ENCODE data around the gene TOM1L1.

TOM1L1 gene

DNA sequence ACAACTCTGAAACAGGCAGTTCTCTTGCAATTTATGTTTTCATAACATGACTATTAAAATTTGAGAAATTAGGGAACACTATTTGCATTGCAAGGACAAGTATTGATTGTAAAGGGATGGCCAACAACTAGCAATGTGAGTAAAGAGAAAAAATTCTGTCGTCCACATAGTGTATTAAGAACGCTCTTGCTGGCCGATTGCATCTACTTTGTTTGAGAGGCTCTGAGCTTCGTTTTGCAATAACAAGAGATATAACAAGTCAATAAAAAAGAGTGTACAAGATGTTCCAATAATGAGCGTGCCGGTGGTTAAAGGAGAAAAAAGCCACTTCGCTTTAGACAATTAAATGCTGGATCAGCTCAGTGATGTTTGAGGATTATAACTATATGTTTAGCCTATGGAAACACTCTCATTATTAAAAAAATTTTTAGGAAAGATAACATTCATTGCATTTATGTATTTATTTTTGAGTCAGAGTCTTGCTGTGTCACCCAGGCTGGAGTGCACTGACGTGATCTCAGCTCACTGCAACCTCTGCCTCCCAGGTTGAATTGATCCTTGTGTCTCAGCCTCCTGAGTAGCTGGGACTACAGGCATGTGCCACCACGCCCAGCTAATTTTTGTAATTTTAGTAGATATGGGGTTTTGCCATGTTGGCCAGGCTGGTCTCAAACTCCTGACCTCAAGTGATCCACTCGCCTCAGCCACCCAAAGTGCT, 19.2 kb upstream of the TOM1L1 start:
- no peak for DNase-seq (ENCODE audit: low read depth, low spot score)
- CTCF ChIA-PET: no interaction called here

DNA sequence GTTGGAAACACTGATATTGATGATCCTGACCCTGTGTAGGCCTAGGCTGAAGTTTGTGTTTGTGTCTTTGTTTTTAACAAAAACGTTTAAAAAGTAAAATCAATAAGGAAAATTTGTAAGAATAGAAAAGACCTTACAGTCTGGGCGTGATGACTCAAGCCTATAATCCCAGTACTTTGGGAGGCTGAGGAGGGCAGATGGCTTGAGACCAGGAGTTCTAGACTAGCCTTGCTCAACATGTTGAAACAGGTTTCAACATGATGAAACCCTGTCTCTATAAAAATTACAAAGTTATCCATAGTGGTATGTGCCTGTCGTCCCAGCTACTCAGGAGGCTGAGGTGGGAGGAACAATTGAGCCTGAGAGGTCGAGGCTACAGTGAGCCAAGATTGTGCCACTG, 18.3 kb upstream of the TOM1L1 start:
- POLR2A ChIA-PET: no interaction called here
- no peak overlapping the region for H3K4me3 ChIP-seq (ENCODE audit: low read depth, low read length)
- no peak for DNase-seq (ENCODE audit: low read depth, low spot score)
- CTCF ChIA-PET: no interaction called here
- TF ChIP-seq, protein P1, sequence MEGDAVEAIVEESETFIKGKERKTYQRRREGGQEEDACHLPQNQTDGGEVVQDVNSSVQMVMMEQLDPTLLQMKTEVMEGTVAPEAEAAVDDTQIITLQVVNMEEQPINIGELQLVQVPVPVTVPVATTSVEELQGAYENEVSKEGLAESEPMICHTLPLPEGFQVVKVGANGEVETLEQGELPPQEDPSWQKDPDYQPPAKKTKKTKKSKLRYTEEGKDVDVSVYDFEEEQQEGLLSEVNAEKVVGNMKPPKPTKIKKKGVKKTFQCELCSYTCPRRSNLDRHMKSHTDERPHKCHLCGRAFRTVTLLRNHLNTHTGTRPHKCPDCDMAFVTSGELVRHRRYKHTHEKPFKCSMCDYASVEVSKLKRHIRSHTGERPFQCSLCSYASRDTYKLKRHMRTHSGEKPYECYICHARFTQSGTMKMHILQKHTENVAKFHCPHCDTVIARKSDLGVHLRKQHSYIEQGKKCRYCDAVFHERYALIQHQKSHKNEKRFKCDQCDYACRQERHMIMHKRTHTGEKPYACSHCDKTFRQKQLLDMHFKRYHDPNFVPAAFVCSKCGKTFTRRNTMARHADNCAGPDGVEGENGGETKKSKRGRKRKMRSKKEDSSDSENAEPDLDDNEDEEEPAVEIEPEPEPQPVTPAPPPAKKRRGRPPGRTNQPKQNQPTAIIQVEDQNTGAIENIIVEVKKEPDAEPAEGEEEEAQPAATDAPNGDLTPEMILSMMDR (IDR thresholded peaks at IDR 0.05; ENCODE audit: insufficient read depth, low read length, missing control alignments): no peak

More for the DNA sequence above, 19.2 kb upstream of the TOM1L1 start:
- POLR2A ChIA-PET: no interaction called here
- TF ChIP-seq, protein P1 (IDR thresholded peaks at IDR 0.05; ENCODE audit: insufficient read depth, low read length, missing control alignments): no peak
- H3K4me3 ChIP-seq (ENCODE audit: low read depth, low read length): no peak overlapping the region

DNA sequence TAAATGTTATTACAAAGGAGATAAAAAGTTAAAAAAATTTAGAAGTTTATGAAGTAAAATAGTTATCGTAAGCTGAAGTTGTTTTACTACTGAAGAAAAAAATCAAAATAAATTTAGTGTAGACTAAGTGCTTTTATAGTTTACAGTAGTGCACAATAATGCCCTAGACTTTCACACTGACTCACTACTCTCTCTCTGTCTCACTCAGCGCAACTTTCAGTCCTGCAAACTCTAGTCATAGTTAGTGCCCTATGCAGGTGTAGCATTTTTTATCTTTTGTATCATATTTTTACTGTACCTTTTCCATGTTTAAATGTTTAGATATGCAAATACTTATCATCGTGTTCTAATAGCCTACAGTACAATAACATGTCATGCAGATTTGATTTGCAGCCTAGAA, 17.7 kb upstream of the TOM1L1 start:
- no peak overlapping the region for H3K4me3 ChIP-seq (ENCODE audit: low read depth, low read length)
- TF ChIP-seq, protein P1 (IDR thresholded peaks at IDR 0.05; ENCODE audit: insufficient read depth, low read length, missing control alignments): no peak
- no peak for DNase-seq (ENCODE audit: low read depth, low spot score)
- CTCF ChIA-PET: no interaction called here
- POLR2A ChIA-PET: no interaction called here

DNA sequence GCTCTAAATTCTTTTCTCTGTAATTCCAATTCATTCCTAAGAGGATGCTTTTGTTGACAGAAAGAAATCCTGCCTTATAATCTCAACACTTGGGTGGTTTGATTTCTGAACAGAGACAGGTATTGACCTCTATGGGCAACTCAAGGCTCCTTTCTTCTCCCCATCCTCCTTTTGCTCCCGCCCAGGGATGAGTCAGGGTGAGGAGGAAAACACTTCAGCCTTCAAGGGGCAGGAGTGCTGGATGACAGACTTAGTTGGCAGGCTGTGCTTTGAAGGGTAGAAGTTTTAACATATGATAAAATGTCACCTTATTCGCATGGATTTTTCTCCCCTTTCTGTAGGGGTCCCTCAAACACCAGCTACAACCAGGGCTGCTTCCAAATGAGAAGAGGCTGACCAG, 16.7 kb upstream of the TOM1L1 start:
- ChIA-PET POLR2A (no interaction called here), CTCF (interaction anchor here (0.5 to 2.5 kb wide), 2 partner anchors 10 to 53 kb away, joined by 3 to 10 read pairs; no protein-coding TSS in a partner anchor)
- no peak for DNase-seq (ENCODE audit: low read depth, low spot score)
- H3K4me3 ChIP-seq (ENCODE audit: low read depth, low read length): no peak overlapping the region
- TF ChIP-seq, protein P1 (IDR thresholded peaks at IDR 0.05; ENCODE audit: insufficient read depth, low read length, missing control alignments): no peak

DNA sequence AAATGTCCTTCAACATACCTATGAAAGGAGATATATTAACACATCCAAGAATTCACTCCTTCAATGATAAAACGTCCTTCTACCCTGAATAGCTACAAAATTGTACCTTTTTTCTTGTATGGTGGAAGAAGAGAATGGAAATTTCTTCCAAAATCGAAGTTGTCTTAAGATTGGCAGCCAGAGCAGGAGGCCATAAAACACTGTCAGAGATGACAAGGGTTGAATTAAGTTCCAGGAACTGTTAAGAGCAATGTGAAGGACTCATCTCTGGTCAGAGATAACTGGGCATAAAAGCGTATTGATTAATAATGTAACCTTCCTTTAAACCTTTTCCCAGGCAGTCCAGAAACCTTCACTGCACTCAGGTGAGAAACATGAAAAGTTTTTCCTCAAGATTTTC, 12.9 kb upstream of the TOM1L1 start:
- POLR2A ChIA-PET: no interaction called here
- CTCF ChIA-PET: no interaction called here
- H3K4me3 ChIP-seq (ENCODE audit: low read depth, low read length): no peak overlapping the region
- DNase-seq (ENCODE audit: low read depth, low spot score): no peak
- TF ChIP-seq, protein P1 (IDR thresholded peaks at IDR 0.05; ENCODE audit: insufficient read depth, low read length, missing control alignments): no peak

DNA sequence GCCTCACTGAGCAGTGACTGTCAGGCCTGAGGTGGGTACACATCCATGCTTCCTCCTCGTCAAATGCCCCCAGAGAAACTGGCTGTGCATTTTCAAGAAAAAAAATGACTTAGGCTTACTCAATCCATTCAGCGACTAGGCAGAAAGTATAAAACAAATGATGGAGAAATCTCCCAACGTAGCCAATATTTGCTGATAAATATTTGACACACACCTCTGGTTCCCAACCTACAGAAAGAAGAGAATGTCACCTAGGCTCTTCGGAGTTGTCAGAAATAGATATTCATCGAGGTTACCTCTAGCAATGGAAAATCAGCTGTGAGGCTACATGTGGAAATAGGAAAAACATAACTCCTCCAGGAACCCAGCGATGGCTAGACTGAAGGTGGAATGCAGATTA, 12.4 kb upstream of the TOM1L1 start:
- TF ChIP-seq, protein P1 (IDR thresholded peaks at IDR 0.05; ENCODE audit: insufficient read depth, low read length, missing control alignments): no peak
- ChIA-PET POLR2A (no interaction called here), CTCF (no interaction called here)
- no peak for DNase-seq (ENCODE audit: low read depth, low spot score)
- no peak overlapping the region for H3K4me3 ChIP-seq (ENCODE audit: low read depth, low read length)
